PC-9 (cell line): ENCODE results near the gene EQTN. TPM values are rescaled to one million over a fixed set of nuclear protein-coding genes. Genes with fewer than 3 reads are reported as not detected.
A peak's percentile ranks its signal among the peaks of the same experiment; 100 is the strongest.

Source experiments
- BruUV-seq: library from RNA; stranded (reverse); fragments of 400-500 nt; replicated peaks from 2 replicates; lab custom pipeline; 2021; lab: Mats Ljungman, UMichigan
- CTCF ChIA-PET: fragments of 300-600 bp; sonication (Branson Sonifier 250); formaldehyde crosslinking; loops from one replicate; lab custom pipeline; 2022; ENCODE audit warnings: antibody characterized with exemption; lab: Charles Lee
- POLR2A ChIA-PET: fragments of 300-600 bp; sonication (Branson Sonifier 250); formaldehyde crosslinking; loops from one replicate; lab custom pipeline; 2022; ENCODE audit warnings: antibody characterized with exemption; ENCODE audit not compliant: unreplicated experiment; lab: Charles Lee
- DNase-seq, 2 experiments: peaks; one replicate each; pipeline versions ENCODE4 v3.0.0 to v3.0.0-alpha.2; 2015 to 2022; ENCODE audit warnings: mixed read lengths in 1 of 2
- H2AFZ ChIP-seq: fragments of 200-600 bp; sonication (generic); 2 replicates; pipeline ENCODE4 v1.8.1; 2017; ENCODE audit warnings: antibody characterized with exemption
- H3F3A ChIP-seq: fragments of 200-600 bp; sonication (generic); 2 replicates; pipeline ENCODE4 v1.8.1; 2017; ENCODE audit warnings: antibody characterized with exemption, mild to moderate bottlenecking, low read depth; ENCODE audit not compliant: insufficient read depth
- H3K27ac ChIP-seq: fragments of 200-600 bp; sonication (generic); 2 replicates; pipeline ENCODE4 v1.6.1; 2016; ENCODE audit warnings: mixed run types
- H3K27me3 ChIP-seq: fragments of 200-600 bp; sonication (generic); 2 replicates; pipeline ENCODE4 v1.6.1; 2016; ENCODE audit warnings: low read depth, mixed run types; ENCODE audit not compliant: insufficient read depth
- H3K36me3 ChIP-seq: fragments of 200-600 bp; sonication (generic); 2 replicates; pipeline ENCODE4 v1.6.1; 2016; ENCODE audit warnings: low read depth, mixed run types
- H3K4me1 ChIP-seq: fragments of 200-600 bp; sonication (generic); replicated peaks from 2 replicates; pipeline ENCODE4 v1.6.1; 2016; ENCODE audit warnings: mixed run types; ENCODE audit not compliant: insufficient read depth
- H3K4me2 ChIP-seq: fragments of 200-600 bp; sonication (generic); 2 replicates; pipeline ENCODE4 v1.6.1; 2017; ENCODE audit warnings: mixed run types
- H3K4me3 ChIP-seq: fragments of 200-600 bp; sonication (generic); 2 replicates; pipeline ENCODE4 v1.6.1; 2016; ENCODE audit warnings: mixed run types
- H3K79me2 ChIP-seq: fragments of 200-600 bp; sonication (generic); 2 replicates; pipeline ENCODE4 v1.6.1; 2017; ENCODE audit warnings: low read depth, mixed run types
- H3K9me2 ChIP-seq: fragments of 200-600 bp; sonication (generic); 2 replicates; pipeline ENCODE4 v1.8.1; 2017; ENCODE audit warnings: mild to moderate bottlenecking; ENCODE audit not compliant: insufficient read depth
- H3K9me3 ChIP-seq: fragments of 200-600 bp; sonication (generic); 2 replicates; pipeline ENCODE4 v1.8.1; 2016; ENCODE audit warnings: low read depth; ENCODE audit not compliant: insufficient read depth
- H4K20me1 ChIP-seq: fragments of 200-600 bp; sonication (generic); 2 replicates; pipeline ENCODE4 v1.8.1; 2017; ENCODE audit not compliant: insufficient read depth
- CTCF ChIP-seq: fragments of 200-600 bp; sonication (generic); conservative IDR thresholded peaks from 2 replicates; pipeline ENCODE4 v1.6.1; 2017; ENCODE audit warnings: mixed run types, antibody characterized with exemption, mild to moderate bottlenecking, moderate library complexity
- EZH2 ChIP-seq: fragments of 200-600 bp; sonication (generic); IDR thresholded peaks from 2 replicates; pipeline ENCODE4 v1.8.0; 2017; ENCODE audit warnings: antibody characterized with exemption, low read depth
- intact Hi-C: fragments of 100-400 bp; cut with micrococcal nuclease; formaldehyde crosslinking; loops from one replicate; pipeline ENCODE4 v1.10.0; 2022; ENCODE audit not compliant: unreplicated experiment
- total RNA-seq: library from RNA; stranded (reverse); gene quantifications from 2 replicates; pipeline ENCODE4 v1.2.3, GENCODE V29; 2021

EQTN gene
- total RNA-seq, 1 experiment from 2014 or later: not detected

DNA sequence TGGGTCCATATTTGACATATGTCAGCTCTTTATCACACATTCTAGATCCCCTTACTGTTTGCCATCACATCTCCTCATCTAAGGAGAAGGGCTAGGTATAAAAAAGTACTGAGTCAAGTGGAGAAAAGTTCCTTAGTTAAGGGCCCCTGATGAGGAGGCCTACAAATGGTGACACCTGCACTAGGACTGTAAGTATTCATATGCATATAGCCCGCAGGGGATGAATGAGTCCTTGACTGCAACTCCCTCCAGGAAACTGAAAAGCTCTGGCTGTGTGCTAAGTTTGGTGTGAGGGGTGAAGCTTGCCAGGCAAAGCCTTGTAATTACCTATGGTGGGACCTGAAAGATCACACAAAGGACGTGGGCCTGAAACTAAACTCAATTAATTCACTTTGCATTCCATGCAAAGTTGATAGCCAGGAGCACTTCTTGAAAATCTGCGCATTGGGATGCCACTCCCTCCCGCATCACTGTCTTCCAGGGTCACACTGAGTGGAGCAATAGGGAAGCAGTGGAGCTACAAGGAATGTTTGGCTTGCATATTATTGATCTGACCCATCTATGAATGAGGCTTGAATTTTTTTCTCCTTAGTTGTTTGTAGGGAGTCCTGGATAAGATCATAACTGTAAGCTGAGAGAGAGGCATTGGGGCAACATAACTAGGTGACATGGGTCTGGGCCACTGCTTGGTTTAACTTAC lies 11.9 kb upstream of the EQTN start:
- no peaks in the 10 kb centered on the region for H3K4me1 ChIP-seq
- no peaks in the 10 kb centered on the region for H3K27me3 ChIP-seq
- intact Hi-C loops: no loop called here
- H3K36me3 ChIP-seq: no peaks in the 10 kb centered on the region
- no TSS peak for BruUV-seq
- no peaks in the 10 kb centered on the region for H3K79me2 ChIP-seq
- no peak overlapping the region for H3K4me3 ChIP-seq
- H3F3A ChIP-seq: no peaks in the 10 kb centered on the region
- H3K9me2 ChIP-seq: no peaks in the 10 kb centered on the region
- H4K20me1 ChIP-seq: no peaks in the 10 kb centered on the region
- POLR2A ChIA-PET: no interaction called here
- H3K27ac ChIP-seq: no peak overlapping the region
- no peak for TF ChIP-seq CTCF
- TF ChIP-seq EZH2: no peak
- no peak overlapping the region for H2AFZ ChIP-seq
- CTCF ChIA-PET: no interaction called here
- no peak for DNase-seq
- H3K4me2 ChIP-seq: no peak overlapping the region
- no peaks in the 10 kb centered on the region for H3K9me3 ChIP-seq

DNA sequence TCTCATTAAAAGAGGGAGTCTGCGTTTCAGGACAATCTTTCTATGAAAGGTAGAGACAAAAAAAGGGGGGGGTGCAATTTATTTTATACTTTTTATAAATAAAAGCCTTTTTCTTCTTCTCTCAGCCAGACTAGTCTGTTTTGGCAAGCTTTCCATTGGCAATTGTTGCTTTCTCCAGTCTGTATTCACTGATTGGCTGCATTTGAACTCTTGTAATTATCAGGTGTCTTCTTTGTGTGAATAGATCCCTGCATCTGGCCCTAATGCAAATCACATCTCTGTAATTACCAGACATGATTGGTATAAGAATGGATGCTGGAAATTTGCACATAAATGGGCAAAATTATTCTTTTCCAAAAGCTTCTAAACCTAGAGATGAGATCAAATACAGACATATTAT lies 7.6 kb upstream of the EQTN start:
- Histone ChIP-seq H3K36me3 (no peaks in the 10 kb centered on the region), H3K4me2 (no peak overlapping the region), H3F3A (no peaks in the 10 kb centered on the region), H3K4me3 (no peak overlapping the region), H3K4me1 (peaks cover 10% of the 10 kb centered on the region), H3K9me3 (no peaks in the 10 kb centered on the region), H2AFZ (no peak overlapping the region), H3K9me2 (no peaks in the 10 kb centered on the region), H3K79me2 (no peaks in the 10 kb centered on the region), H3K27ac (no peak overlapping the region), H4K20me1 (no peaks in the 10 kb centered on the region), H3K27me3 (no peaks in the 10 kb centered on the region)
- TF ChIP-seq CTCF (no peak), EZH2 (no peak)
- intact Hi-C loops: no loop called here
- DNase-seq: no peak
- CTCF ChIA-PET: no interaction called here
- POLR2A ChIA-PET: no interaction called here
- no TSS peak for BruUV-seq

GRCh38 chr9:27303219-27303618 lies 6.3 kb upstream of the EQTN start:
- H3K4me1 ChIP-seq: peaks cover 10% of the 10 kb centered on the region
- H3K27ac ChIP-seq: 0 out of 2 replicates have a peak overlapping the region, but pooled peaks have one; percentile 35
- H3K9me3 ChIP-seq: no peaks in the 10 kb centered on the region
- no peaks in the 10 kb centered on the region for H4K20me1 ChIP-seq
- ChIA-PET CTCF (no interaction called here), POLR2A (no interaction called here)
- TF ChIP-seq EZH2: no peak
- TF ChIP-seq CTCF: no peak
- no peaks in the 10 kb centered on the region for H3K36me3 ChIP-seq
- H3K4me3 ChIP-seq: peak overlapping the region; percentile 20; the same call in 1 of the 2 replicates
- H3K79me2 ChIP-seq: no peaks in the 10 kb centered on the region
- BruUV-seq: no TSS peak
- H2AFZ ChIP-seq: peak overlapping the region; percentile 73
- DNase-seq: peak; percentile 48 to 56
- H3K27me3 ChIP-seq: no peaks in the 10 kb centered on the region
- H3K9me2 ChIP-seq: no peaks in the 10 kb centered on the region
- no peaks in the 10 kb centered on the region for H3F3A ChIP-seq
- H3K4me2 ChIP-seq: peak overlapping the region; percentile 66
- intact Hi-C loops: no loop called here
